Liver (tissue), 3 donors: ENCODE results near the gene CRYZ.

Source experiments
- EGR1 ChIP-seq, 2 donors: IDR thresholded peaks; 2 replicates each; pipeline ENCODE4 v1.6.1; 2016 to 2018; ENCODE audit warnings: antibody characterized with exemption in 2 of 2, low read depth in 2 of 2
- GABPA ChIP-seq, 2 donors: IDR thresholded peaks in 1 of 2; conservative IDR thresholded peaks in 1 of 2; 2 replicates each; pipeline ENCODE4 v1.6.1; 2016; ENCODE audit warnings: antibody characterized with exemption in 2 of 2, mild to moderate bottlenecking in 1 of 2, moderate library complexity in 1 of 2
- HNF4A ChIP-seq, 2 donors: conservative IDR thresholded peaks; 2 replicates each; pipeline ENCODE4 v1.6.1; 2016; ENCODE audit warnings: antibody characterized with exemption in 2 of 2, mild to moderate bottlenecking in 2 of 2
- HNF4G ChIP-seq: IDR thresholded peaks from 2 replicates; pipeline ENCODE4 v1.6.1; 2016; ENCODE audit warnings: antibody characterized with exemption
- JUND ChIP-seq, 2 donors: IDR thresholded peaks; 2 replicates each; pipeline ENCODE4 v1.6.1; 2016; ENCODE audit warnings: antibody characterized with exemption in 2 of 2
- RAD21 ChIP-seq, 2 donors: IDR thresholded peaks; 2 replicates each; pipeline ENCODE4 v1.6.1; 2016; ENCODE audit warnings: antibody characterized with exemption in 2 of 2, mild to moderate bottlenecking in 2 of 2
- SP1 ChIP-seq: IDR thresholded peaks from 2 replicates; pipeline ENCODE4 v1.6.1; 2018; ENCODE audit warnings: antibody characterized with exemption, mild to moderate bottlenecking
- TAF1 ChIP-seq: conservative IDR thresholded peaks from 2 replicates; pipeline ENCODE4 v1.6.1; 2016; ENCODE audit warnings: antibody characterized with exemption, mild to moderate bottlenecking
- YY1 ChIP-seq: IDR thresholded peaks from 2 replicates; pipeline ENCODE4 v1.6.1; 2016; ENCODE audit warnings: antibody characterized with exemption, mild to moderate bottlenecking
- TF ChIP-seq, protein P1 (sequence below): fragments of 150-350 bp; IDR thresholded peaks from 2 replicates; pipeline ENCODE4 v1.5.1; 2017; ENCODE audit warnings: improper control_type of control experiment, low read depth, low read length; ENCODE audit not compliant: missing input control
- TF ChIP-seq, protein P2 (sequence below): IDR thresholded peaks from 2 replicates; pipeline ENCODE4 v1.6.1; 2016; ENCODE audit warnings: antibody characterized with exemption
- TF ChIP-seq, protein P3 (sequence below): IDR thresholded peaks from 2 replicates; pipeline ENCODE4 v1.6.1; 2016; ENCODE audit warnings: antibody characterized with exemption, mild to moderate bottlenecking
- TF ChIP-seq, protein P4 (sequence below): IDR thresholded peaks from 2 replicates; pipeline ENCODE4 v1.6.1; 2016; ENCODE audit warnings: antibody characterized with exemption
- TF ChIP-seq, protein P5 (sequence below): IDR thresholded peaks from 2 replicates; pipeline ENCODE4 v1.6.1; 2016; ENCODE audit warnings: antibody characterized with exemption
- donor health status: healthy.
- donor health status: healthy.

DNA sequence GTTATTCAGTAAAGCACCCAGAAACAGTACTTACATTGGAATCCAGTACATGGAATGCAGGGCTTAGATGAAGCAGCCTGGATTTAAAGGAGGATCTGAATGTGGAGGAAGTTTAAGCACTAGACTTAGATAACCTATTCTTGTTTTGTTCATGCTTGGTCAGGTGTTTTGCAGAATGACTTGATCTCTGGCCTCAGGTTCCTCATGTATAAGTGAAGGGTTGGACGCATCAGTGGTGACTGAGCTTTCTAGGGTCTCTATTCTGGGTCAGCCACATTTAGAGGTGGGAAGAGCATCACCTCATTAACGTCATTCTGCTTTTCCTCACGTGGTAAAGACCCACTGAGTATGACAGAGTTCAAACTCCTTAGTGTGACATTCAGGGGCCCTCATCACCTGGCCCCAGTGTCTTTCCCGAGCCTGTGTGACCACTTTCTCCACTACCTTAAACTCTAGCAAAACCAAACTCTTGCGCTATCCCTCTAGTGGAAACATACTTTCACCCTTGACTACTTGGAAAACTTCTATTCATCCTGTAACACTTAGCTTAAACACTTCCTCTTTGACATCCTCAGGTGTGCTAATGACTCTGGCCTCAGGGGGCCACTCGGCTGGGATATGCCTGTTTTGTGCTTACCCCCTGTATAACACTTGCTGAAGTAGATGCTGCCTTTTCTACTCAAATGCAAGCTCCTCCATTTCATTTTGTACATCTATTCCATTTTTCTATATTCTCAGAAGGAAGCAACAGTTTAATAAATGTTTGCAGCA, 58.4 kb downstream of the CRYZ start:
- TF ChIP-seq, protein P1, sequence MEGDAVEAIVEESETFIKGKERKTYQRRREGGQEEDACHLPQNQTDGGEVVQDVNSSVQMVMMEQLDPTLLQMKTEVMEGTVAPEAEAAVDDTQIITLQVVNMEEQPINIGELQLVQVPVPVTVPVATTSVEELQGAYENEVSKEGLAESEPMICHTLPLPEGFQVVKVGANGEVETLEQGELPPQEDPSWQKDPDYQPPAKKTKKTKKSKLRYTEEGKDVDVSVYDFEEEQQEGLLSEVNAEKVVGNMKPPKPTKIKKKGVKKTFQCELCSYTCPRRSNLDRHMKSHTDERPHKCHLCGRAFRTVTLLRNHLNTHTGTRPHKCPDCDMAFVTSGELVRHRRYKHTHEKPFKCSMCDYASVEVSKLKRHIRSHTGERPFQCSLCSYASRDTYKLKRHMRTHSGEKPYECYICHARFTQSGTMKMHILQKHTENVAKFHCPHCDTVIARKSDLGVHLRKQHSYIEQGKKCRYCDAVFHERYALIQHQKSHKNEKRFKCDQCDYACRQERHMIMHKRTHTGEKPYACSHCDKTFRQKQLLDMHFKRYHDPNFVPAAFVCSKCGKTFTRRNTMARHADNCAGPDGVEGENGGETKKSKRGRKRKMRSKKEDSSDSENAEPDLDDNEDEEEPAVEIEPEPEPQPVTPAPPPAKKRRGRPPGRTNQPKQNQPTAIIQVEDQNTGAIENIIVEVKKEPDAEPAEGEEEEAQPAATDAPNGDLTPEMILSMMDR: no peak
- TF ChIP-seq TAF1 (no peak), SP1 (no peak), RAD21 (IDR thresholded peaks at IDR 0.05) (no peak), EGR1 (IDR thresholded peaks at IDR 0.05; ENCODE audit: low read depth in 2 of 2) (no peak), GABPA (IDR thresholded peaks at IDR 0.05 in 1 of 2, conservative IDR thresholded peaks at IDR 0.05 in 1 of 2) (no peak), HNF4G (no peak), YY1 (no peak), JUND (IDR thresholded peaks at IDR 0.05) (no peak), HNF4A (conservative IDR thresholded peaks at IDR 0.05) (no peak)
- TF ChIP-seq, protein P2, sequence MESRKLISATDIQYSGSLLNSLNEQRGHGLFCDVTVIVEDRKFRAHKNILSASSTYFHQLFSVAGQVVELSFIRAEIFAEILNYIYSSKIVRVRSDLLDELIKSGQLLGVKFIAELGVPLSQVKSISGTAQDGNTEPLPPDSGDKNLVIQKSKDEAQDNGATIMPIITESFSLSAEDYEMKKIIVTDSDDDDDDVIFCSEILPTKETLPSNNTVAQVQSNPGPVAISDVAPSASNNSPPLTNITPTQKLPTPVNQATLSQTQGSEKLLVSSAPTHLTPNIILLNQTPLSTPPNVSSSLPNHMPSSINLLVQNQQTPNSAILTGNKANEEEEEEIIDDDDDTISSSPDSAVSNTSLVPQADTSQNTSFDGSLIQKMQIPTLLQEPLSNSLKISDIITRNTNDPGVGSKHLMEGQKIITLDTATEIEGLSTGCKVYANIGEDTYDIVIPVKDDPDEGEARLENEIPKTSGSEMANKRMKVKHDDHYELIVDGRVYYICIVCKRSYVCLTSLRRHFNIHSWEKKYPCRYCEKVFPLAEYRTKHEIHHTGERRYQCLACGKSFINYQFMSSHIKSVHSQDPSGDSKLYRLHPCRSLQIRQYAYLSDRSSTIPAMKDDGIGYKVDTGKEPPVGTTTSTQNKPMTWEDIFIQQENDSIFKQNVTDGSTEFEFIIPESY: no peak
- TF ChIP-seq, protein P3, sequence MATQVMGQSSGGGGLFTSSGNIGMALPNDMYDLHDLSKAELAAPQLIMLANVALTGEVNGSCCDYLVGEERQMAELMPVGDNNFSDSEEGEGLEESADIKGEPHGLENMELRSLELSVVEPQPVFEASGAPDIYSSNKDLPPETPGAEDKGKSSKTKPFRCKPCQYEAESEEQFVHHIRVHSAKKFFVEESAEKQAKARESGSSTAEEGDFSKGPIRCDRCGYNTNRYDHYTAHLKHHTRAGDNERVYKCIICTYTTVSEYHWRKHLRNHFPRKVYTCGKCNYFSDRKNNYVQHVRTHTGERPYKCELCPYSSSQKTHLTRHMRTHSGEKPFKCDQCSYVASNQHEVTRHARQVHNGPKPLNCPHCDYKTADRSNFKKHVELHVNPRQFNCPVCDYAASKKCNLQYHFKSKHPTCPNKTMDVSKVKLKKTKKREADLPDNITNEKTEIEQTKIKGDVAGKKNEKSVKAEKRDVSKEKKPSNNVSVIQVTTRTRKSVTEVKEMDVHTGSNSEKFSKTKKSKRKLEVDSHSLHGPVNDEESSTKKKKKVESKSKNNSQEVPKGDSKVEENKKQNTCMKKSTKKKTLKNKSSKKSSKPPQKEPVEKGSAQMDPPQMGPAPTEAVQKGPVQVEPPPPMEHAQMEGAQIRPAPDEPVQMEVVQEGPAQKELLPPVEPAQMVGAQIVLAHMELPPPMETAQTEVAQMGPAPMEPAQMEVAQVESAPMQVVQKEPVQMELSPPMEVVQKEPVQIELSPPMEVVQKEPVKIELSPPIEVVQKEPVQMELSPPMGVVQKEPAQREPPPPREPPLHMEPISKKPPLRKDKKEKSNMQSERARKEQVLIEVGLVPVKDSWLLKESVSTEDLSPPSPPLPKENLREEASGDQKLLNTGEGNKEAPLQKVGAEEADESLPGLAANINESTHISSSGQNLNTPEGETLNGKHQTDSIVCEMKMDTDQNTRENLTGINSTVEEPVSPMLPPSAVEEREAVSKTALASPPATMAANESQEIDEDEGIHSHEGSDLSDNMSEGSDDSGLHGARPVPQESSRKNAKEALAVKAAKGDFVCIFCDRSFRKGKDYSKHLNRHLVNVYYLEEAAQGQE: no peak
- TF ChIP-seq, protein P4, sequence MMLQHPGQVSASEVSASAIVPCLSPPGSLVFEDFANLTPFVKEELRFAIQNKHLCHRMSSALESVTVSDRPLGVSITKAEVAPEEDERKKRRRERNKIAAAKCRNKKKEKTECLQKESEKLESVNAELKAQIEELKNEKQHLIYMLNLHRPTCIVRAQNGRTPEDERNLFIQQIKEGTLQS: no peak
- TF ChIP-seq, protein P5, sequence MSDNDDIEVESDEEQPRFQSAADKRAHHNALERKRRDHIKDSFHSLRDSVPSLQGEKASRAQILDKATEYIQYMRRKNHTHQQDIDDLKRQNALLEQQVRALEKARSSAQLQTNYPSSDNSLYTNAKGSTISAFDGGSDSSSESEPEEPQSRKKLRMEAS: no peak
